ENCODE measurements around the gene TEX19.
"Not testable (repeated sequence)": the region's sequence is repeated elsewhere in the genome, so short reads cannot be mapped to it uniquely, and the experiment has no call there.

The TEX19 gene

DNA sequence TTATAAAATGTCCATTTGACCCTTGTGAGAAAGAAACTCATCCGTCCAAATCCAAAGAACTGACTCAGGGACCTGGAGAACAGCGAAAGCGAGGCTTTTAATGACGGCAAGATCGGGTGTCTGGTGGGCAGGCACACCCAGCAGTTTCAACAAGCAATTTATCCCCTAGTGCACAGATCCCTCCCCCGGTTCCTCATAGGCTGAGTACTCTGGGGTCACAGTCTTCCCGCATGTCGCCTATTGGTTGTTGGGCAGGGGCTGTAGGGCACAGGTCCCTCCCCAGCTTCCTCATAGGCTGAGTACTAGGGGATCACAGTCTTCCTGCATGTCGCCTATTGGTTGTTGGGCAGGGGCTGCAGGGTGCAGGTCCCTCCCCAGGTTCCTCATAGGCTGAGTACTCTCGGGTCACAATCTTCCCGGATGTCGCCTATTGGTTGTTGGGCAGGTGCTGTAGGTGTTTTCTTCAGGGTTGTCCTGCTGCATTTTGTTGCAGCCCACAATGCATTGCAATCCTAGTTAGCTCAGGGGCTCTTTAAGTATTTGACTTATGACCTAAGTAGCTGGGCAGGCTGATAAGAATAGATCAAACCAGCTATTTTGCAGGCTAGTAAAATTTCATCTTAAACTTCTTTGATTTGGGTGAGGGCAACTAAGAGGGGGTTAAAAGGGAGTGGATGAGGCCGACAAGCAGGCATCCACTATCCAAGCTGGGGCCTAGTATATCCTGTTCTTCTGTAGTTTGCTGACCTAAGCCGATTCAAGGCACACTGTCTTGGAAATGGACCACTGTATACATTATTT, 8.9 kb downstream of the TEX19 start:
- TF ChIP-seq CTCF (IDR thresholded peaks at IDR 0.05; ENCODE audit: low read depth, low read length, missing control alignments), result no peak
- no peak for DNase-seq (ENCODE audit: low read depth)
- in situ Hi-C loops (cut with HindIII; ENCODE audit: low sequenced_read_pairs), result no loop called here
- H3K4me3 ChIP-seq (ENCODE audit: low read depth, low read length), result no peak overlapping the region

DNA sequence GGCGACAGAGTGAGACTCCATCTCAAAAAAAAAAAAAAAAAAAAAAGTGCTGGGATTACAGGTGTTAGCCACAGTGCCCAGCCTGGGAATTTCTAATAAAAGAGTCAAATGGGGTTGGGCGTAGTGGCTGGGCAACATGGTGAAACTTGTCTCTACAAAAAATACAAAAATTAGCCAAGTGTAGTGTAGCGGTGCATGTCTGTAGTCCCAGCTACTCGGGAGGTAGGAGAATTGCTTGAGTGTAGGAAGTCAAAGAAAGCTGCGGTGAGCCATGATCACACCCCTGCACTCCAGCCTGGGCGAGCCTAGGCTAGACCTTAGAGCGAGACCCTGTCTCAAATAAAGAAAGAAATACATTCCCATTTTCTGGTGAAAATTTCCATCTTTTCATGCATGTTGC, 10.2 kb downstream of the TEX19 start:
- TF ChIP-seq CTCF (IDR thresholded peaks at IDR 0.05; ENCODE audit: low read depth, low read length, missing control alignments), result no peak
- no peak overlapping the region for H3K4me3 ChIP-seq (ENCODE audit: low read depth, low read length)
- in situ Hi-C loops (cut with HindIII; ENCODE audit: low sequenced_read_pairs), result no loop called here
- DNase-seq (ENCODE audit: low read depth), result no peak

DNA sequence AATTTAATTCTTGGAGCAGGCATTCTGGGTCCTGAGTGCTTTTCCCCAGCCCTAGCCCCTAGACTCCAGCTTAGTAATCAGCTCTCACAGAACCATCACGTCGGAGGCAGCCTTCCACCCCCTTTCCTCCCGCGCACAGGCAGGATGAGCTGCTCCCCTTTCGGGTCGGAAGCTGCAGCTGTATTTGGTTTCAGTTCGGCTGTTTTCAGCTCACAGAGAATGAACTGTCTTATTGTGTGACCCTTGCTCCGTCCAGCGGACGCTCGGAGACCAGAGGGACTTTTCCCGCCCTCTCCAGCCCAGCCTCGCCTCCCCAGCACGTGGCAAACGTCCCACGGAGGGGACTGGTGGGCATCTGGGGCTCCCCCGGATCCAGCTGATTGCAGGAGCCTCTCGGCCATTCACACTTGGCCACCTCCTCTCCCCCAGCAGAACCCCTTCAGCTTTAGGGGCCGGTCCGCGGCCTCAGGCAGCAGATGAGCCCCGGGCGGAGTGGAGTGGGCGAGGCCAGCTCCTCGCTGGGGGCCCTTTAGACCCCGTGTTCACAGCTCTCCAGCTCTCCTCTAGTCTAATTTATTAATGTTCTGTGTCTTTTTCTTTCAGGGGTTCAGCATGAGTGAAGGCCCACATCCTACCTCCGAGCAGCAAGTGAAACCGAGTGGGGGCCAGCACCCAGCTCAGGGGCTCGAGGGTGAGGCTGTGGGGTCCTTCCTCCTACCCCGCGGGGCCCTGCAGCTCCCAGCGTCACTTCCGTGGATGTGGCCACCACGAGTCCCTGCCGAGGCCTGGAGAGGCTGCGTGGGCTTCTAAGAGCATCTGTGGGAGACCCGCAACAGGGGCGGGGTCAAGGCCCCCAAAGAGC, 11.7 kb downstream of the TEX19 start:
- in situ Hi-C loops (cut with HindIII; ENCODE audit: low sequenced_read_pairs), result no loop called here
- H3K4me3 ChIP-seq (ENCODE audit: low read depth, low read length), result no peak overlapping the region
- no peak for DNase-seq (ENCODE audit: low read depth)
- TF ChIP-seq CTCF (IDR thresholded peaks at IDR 0.05; ENCODE audit: low read depth, low read length, missing control alignments), result no peak

GRCh38 chr17:82371333-82372248, 12.5 kb downstream of the TEX19 start, which contains the start of gene UTS2R:
Gene UTS2R (plus strand): TSS chr17:82371765. CDS start chr17:82374325, 2,560 bp downstream.
- in situ Hi-C loops (cut with HindIII; ENCODE audit: low sequenced_read_pairs), result no loop called here
- no peak for DNase-seq (ENCODE audit: low read depth)
- H3K4me3 ChIP-seq (ENCODE audit: low read depth, low read length), result no peak within 1 kb of the TSS
- TF ChIP-seq CTCF (IDR thresholded peaks at IDR 0.05; ENCODE audit: low read depth, low read length, missing control alignments), result no peak

DNA sequence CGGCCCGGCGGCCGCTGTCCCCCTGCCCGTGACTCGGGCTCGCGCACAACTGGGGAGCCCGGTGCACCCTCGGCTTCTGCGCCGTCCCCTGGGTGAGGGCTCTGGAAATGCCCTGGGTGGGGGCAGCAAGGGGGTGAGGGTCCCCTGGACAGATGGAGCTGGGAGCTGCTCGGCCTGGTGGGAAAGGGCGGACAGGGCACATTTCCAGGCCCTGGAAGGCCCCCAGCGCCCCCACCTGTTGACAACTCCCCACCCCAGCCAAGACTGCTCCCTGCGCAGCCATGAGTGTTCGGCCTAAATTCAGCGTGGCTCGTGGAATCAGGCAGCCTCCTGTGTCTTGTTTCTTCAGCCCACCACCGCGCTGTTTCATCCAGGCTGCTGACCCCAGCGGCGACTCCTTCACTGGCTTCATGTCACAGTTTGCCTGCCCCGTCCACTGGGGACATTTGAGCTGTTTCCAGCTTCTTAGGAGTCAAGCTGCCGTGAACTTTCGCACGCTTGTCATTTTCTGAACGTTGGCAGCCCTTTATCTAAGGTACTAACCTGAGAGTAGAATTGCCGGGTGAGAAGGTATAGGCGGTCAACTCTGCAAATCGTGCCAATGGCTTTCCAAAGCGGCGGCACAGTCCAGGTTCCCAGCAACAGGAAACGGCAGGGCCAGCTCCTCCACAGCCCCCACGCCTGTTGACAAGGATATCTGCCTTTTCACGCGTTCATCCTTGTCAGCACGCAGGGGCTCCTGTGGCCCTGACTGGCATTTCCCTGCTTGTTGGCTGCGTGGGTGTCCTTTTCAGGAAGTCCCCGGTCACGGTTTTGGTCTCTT, 13.4 kb downstream of the TEX19 start:
- no peak for TF ChIP-seq CTCF (IDR thresholded peaks at IDR 0.05; ENCODE audit: low read depth, low read length, missing control alignments)
- no peak overlapping the region for H3K4me3 ChIP-seq (ENCODE audit: low read depth, low read length)
- DNase-seq (ENCODE audit: low read depth), result no peak
- in situ Hi-C loops (cut with HindIII; ENCODE audit: low sequenced_read_pairs), result no loop called here

DNA sequence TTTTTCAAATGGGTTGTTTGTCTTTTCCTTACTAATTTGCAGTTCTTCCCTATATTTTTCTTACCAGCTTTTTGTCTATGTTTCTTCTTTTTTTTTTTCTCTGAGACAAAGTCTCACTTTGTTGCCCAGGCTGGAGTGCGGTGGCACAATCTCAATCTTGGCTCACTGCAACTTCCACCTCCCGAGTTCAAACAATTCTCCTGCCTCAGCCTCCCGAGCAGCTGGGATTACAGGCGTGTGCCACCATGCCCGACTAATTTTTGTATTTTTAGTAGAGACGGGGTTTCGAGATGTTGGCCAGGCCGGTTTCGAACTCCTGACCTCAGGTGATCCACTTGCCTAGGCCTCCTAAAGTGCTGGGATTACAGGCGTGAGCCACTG, 14.0 kb downstream of the TEX19 start:
- H3K4me3 ChIP-seq (ENCODE audit: low read depth, low read length); DNase-seq (ENCODE audit: low read depth); in situ Hi-C loops (cut with HindIII; ENCODE audit: low sequenced_read_pairs): not testable (repeated sequence)

Data from astrocyte of the cerebellum (primary cell).